22Rv1 (cell line): Measurements from ENCODE around the gene RBM44.

ENCODE experiments used
- CTCF ChIP-seq: fragments of 450-650 bp; IDR thresholded peaks from 2 replicates; pipeline ENCODE4 v1.5.1; 2017; ENCODE audit warnings: mild to moderate bottlenecking
- ZFX ChIP-seq: fragments of 450-650 bp; IDR thresholded peaks from 2 replicates; pipeline ENCODE4 v1.6.1; 2017; ENCODE audit warnings: antibody characterized with exemption, borderline replicate concordance

GRCh38 chr2:237779521-237779920 lies 19.1 kb upstream of the RBM44 start:
- no peak for TF ChIP-seq CTCF
- TF ChIP-seq ZFX = no peak
